NOMO-1 (cell line): Measurements from ENCODE around the gene KCNMB2.
"Not testable (repeated sequence)": the region's sequence is repeated elsewhere in the genome, so short reads cannot be mapped to it uniquely, and the experiment has no call there.

Experiments used
- DNase-seq, 2 experiments: peaks; one replicate each; lab custom pipeline; 2025; ENCODE audit not compliant: unreplicated experiment in 2 of 2; lab: John Stamatoyannopoulos, UW

The KCNMB2 gene

GRCh38 chr3:178745861-178746655, 209.8 kb downstream of the KCNMB2 start:
- not testable (repeated sequence) for DNase-seq

GRCh38 chr3:178748874-178749273, 212.6 kb downstream of the KCNMB2 start:
- no peak for DNase-seq

GRCh38 chr3:178749471-178749870, 213.2 kb downstream of the KCNMB2 start:
- no peak for DNase-seq

- no peak for DNase-seq
These were observed 214.5 kb downstream of the KCNMB2 start for GRCh38 chr3:178750639-178751300.

GRCh38 chr3:178752843-178753242, 216.6 kb downstream of the KCNMB2 start:
- no peak for DNase-seq

GRCh38 chr3:178754852-178755510, 218.7 kb downstream of the KCNMB2 start:
- no peak for DNase-seq

GRCh38 chr3:178761024-178761423, 224.8 kb downstream of the KCNMB2 start:
- DNase-seq = no peak

GRCh38 chr3:178761461-178761860, 225.2 kb downstream of the KCNMB2 start:
- DNase-seq = no peak

- DNase-seq = no peak
These were observed 226.1 kb downstream of the KCNMB2 start for GRCh38 chr3:178762385-178762784.

- no peak for DNase-seq
These were observed 229.2 kb downstream of the KCNMB2 start for GRCh38 chr3:178765472-178765871.

- DNase-seq = no peak
These were observed 231.3 kb downstream of the KCNMB2 start for GRCh38 chr3:178767581-178767980.

GRCh38 chr3:178768072-178768864, 232.0 kb downstream of the KCNMB2 start:
- no peak for DNase-seq

GRCh38 chr3:178771511-178771910, 235.3 kb downstream of the KCNMB2 start:
- no peak for DNase-seq

GRCh38 chr3:178772746-178773145, 236.5 kb downstream of the KCNMB2 start:
- DNase-seq = no peak

- no peak for DNase-seq
These were observed 237.1 kb downstream of the KCNMB2 start for GRCh38 chr3:178773358-178773757.

GRCh38 chr3:178777718-178778411, 241.6 kb downstream of the KCNMB2 start:
- no peak for DNase-seq

- no peak for DNase-seq
These were observed 242.4 kb downstream of the KCNMB2 start for GRCh38 chr3:178778589-178778988.

- DNase-seq = no peak
These were observed 249.7 kb downstream of the KCNMB2 start for GRCh38 chr3:178785961-178786360.

- DNase-seq = no peak
These were observed 251.7 kb downstream of the KCNMB2 start for GRCh38 chr3:178787960-178788359.

- no peak for DNase-seq
These were observed 258.5 kb downstream of the KCNMB2 start for GRCh38 chr3:178794711-178795110.
